ENCODE measurements around the gene TAAR6. TPM values are rescaled to one million over a fixed set of nuclear protein-coding genes. Genes with fewer than 3 reads are reported as not detected.

The TAAR6 gene
- total and polyA plus RNA-seq, 2 of the 8 experiments (the other 6 are each of a cell fraction or from before 2014, with no cell fraction given) = 0.06 TPM; not detected in 1

DNA sequence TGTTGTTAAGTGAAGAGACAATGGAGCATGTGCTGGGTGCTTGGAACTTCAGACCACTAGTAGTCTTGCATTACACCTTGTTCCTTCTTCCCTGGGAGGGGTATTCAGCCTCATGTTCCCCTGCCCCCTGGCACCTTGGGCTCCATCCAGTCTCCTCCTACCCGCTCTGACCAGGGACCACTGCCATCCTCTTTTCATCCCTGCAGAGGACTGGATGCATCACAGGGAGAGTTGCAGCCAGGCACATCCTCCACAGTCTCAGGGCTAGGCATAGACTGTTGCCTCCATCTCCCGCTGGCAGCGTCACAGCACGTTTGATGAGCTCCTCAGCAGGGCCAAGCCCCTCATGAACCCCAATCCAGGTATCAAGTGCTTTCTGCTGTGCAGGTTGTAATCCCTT lies 18.9 kb upstream of the TAAR6 start (continued):
- no peak for TF ChIP-seq TAF1 (IDR thresholded peaks at IDR 0.05; ENCODE audit: low read depth, low read length)
- no peak for TF ChIP-seq CHD2 (IDR thresholded peaks at IDR 0.05; ENCODE audit: low read length)
- TF ChIP-seq ATF3 (IDR thresholded peaks at IDR 0.05; ENCODE audit: insufficient read depth, low read depth, low read length) = no peak
- TF ChIP-seq RBBP5 (IDR thresholded peaks at IDR 0.05; ENCODE audit: borderline replicate concordance, low read depth, low read length) = no peak
- no peak for TF ChIP-seq TCF12 (IDR thresholded peaks at IDR 0.05; ENCODE audit: low read depth, low read length)
- TF ChIP-seq RAD21 (IDR thresholded peaks at IDR 0.05 in 1 of 2, conservative IDR thresholded peaks at IDR 0.05 in 1 of 2; ENCODE audit: low read depth in 2 of 2, low read length in 2 of 2) = no peak
